ENCODE data around the gene TNS1.

Gene TNS1

GRCh38 chr2:217928324-217929181 is 74.2 kb downstream of the TNS1 start:
- DNase-seq: no peak

- DNase-seq: no peak
Measured at GRCh38 chr2:217927601-217928323, 75.0 kb downstream of the TNS1 start.

GRCh38 chr2:217926801-217927200 is 76.0 kb downstream of the TNS1 start:
- DNase-seq: no peak

GRCh38 chr2:217924346-217924901 is 78.4 kb downstream of the TNS1 start:
- no peak for DNase-seq

- no peak for DNase-seq
Measured at GRCh38 chr2:217923007-217923686, 79.6 kb downstream of the TNS1 start.

- no peak for DNase-seq
Measured at GRCh38 chr2:217922101-217923006, 80.4 kb downstream of the TNS1 start.

- DNase-seq: no peak
Measured at GRCh38 chr2:217920879-217921603, 81.8 kb downstream of the TNS1 start.

- DNase-seq: no peak
Measured at GRCh38 chr2:217919781-217920351, 82.9 kb downstream of the TNS1 start.

- DNase-seq: no peak
Measured at GRCh38 chr2:217919204-217919603, 83.6 kb downstream of the TNS1 start.

- DNase-seq: peak; percentile 58
Measured at GRCh38 chr2:217918308-217919024, 84.3 kb downstream of the TNS1 start.

GRCh38 chr2:217916504-217917254 is 86.1 kb downstream of the TNS1 start:
- DNase-seq: no peak

- DNase-seq: no peak
Measured at GRCh38 chr2:217915706-217916105, 87.1 kb downstream of the TNS1 start.

- DNase-seq: no peak
Measured at GRCh38 chr2:217914878-217915277, 87.9 kb downstream of the TNS1 start.

- DNase-seq: no peak
Measured at GRCh38 chr2:217914078-217914477, 88.7 kb downstream of the TNS1 start.

- DNase-seq: no peak
Measured at GRCh38 chr2:217913436-217913835, 89.4 kb downstream of the TNS1 start.

- DNase-seq: no peak
Measured at GRCh38 chr2:217912098-217913024, 90.4 kb downstream of the TNS1 start.

- no peak for DNase-seq
Measured at GRCh38 chr2:217911283-217912097, 91.3 kb downstream of the TNS1 start.

GRCh38 chr2:217910875-217911212 is 92.0 kb downstream of the TNS1 start:
- no peak for DNase-seq
